HCT116 (cell line): Measurements from ENCODE around the gene NOC2L. TPM values are rescaled to one million over a fixed set of nuclear protein-coding genes. Genes with fewer than 3 reads are reported as not detected.

Experiments
- ATAC-seq: fragments of 200-7000 bp; cut with Tn5 transposase; 2 replicates; pipeline ENCODE4 v1.9.1; 2020; ENCODE audit warnings: mild to moderate bottlenecking, moderate library complexity
- BruUV-seq: library from RNA; stranded (reverse); fragments of 400-500 nt; replicated peaks from 2 replicates; lab custom pipeline; 2021; lab: Mats Ljungman, UMichigan
- CTCF ChIA-PET: fragments of 300-600 bp; sonication (Branson Sonifier 250); formaldehyde crosslinking; loops from one replicate; lab custom pipeline; 2021; ENCODE audit warnings: antibody characterized with exemption; lab: Charles Lee
- POLR2A ChIA-PET: fragments of 300-600, 350-600 bp; sonication (Branson Sonifier 250); formaldehyde crosslinking; loops from one replicate; lab custom pipeline; 2021; ENCODE audit warnings: antibody characterized with exemption; lab: Charles Lee
- RAD21 ChIA-PET, 2 experiments: fragments of 300-600 bp; sonication (Branson Sonifier 250); formaldehyde crosslinking; loops; one replicate each; lab custom pipeline; 2023; ENCODE audit warnings: low total read pairs in 2 of 2; ENCODE audit not compliant: uncharacterized antibody in 2 of 2, unreplicated experiment in 2 of 2, low non-redundant PET in 1 of 2; lab: Charles Lee
- DNase-seq: peaks from one replicate; pipeline ENCODE4 v3.0.0-alpha.2; 2010; ENCODE audit warnings: low read depth, low spot score
- H2AFZ ChIP-seq: fragments of 200-600 bp; shearing (Covaris generic), sonication (generic); 2 replicates; pipeline ENCODE4 v1.6.1; 2017; ENCODE audit warnings: low read depth, mixed run types, mixed read lengths, antibody characterized with exemption, low read length; ENCODE audit not compliant: poor library complexity, severe bottlenecking
- H3K27ac ChIP-seq: 2 replicates; pipeline ENCODE4 v1.5.1; 2012; ENCODE audit warnings: low read depth, low read length
- H3K27me3 ChIP-seq: fragments of 200-600 bp; sonication (generic); 2 replicates; pipeline ENCODE4 v1.6.1; 2016; ENCODE audit warnings: mixed run types, low read length, mixed read lengths; ENCODE audit not compliant: insufficient read depth
- H3K36me3 ChIP-seq, 2 experiments: fragments of 200-500 bp in 1 of 2; fragments of 200-600 bp in 1 of 2; sonication (Bioruptor generic) in 1 of 2; sonication (generic) in 1 of 2; 2 replicates each; pipeline versions ENCODE4 v1.5.1 to v1.6.1; 2014 to 2016; ENCODE audit warnings: low read length in 2 of 2, inconsistent platforms in 1 of 2, mixed read lengths in 1 of 2, mixed run types in 1 of 2; ENCODE audit not compliant: insufficient read depth in 2 of 2, control insufficient read depth in 1 of 2
- H3K4me1 ChIP-seq, 2 experiments: fragments of 200-600 bp in 1 of 2; sonication (generic) in 1 of 2; 2 replicates each; pipeline versions ENCODE4 v1.5.1 to v1.6.1; 2012 to 2017; ENCODE audit warnings: low read length in 2 of 2, inconsistent platforms in 1 of 2, mild to moderate bottlenecking in 1 of 2, mixed read lengths in 1 of 2, mixed run types in 1 of 2, moderate library complexity in 1 of 2; ENCODE audit not compliant: insufficient read depth in 2 of 2, control insufficient read depth in 1 of 2
- H3K4me2 ChIP-seq: fragments of 200-600 bp; sonication (generic); 2 replicates; pipeline ENCODE4 v1.6.1; 2017; ENCODE audit warnings: mixed run types, low read length, mixed read lengths
- H3K4me3 ChIP-seq, 2 experiments: fragments of 200-600 bp in 1 of 2; sonication (generic) in 1 of 2; replicated peaks in 1 of 2; 2 replicates each; pipeline ENCODE4 v1.5.1; 2011 to 2016; ENCODE audit warnings: low read length in 2 of 2, control low read depth in 1 of 2, low read depth in 1 of 2, mild to moderate bottlenecking in 1 of 2, mixed read lengths in 1 of 2, mixed run types in 1 of 2
- H3K79me2 ChIP-seq: fragments of 200-600 bp; sonication (generic); 2 replicates; pipeline ENCODE4 v1.6.1; 2017; ENCODE audit warnings: mild to moderate bottlenecking, mixed run types, low read length, moderate library complexity, mixed read lengths; ENCODE audit not compliant: insufficient read depth
- H3K9ac ChIP-seq: fragments of 200-600 bp; sonication (generic); 2 replicates; pipeline ENCODE4 v1.6.1; 2016; ENCODE audit warnings: low read length, mixed read lengths
- H3K9me2 ChIP-seq: fragments of 200-600 bp; sonication (generic), shearing (Covaris generic); 2 replicates; pipeline ENCODE4 v1.6.1; 2017; ENCODE audit warnings: mixed run types, mild to moderate bottlenecking, moderate library complexity; ENCODE audit not compliant: insufficient read depth
- H3K9me3 ChIP-seq, 2 experiments: fragments of 200-500 bp in 1 of 2; fragments of 200-600 bp in 1 of 2; sonication (Bioruptor generic) in 1 of 2; sonication (generic) in 1 of 2; 2 replicates each; pipeline ENCODE4 v1.6.1; 2014 to 2017; ENCODE audit warnings: low read length in 2 of 2, mixed read lengths in 2 of 2, inconsistent platforms in 1 of 2, low read depth in 1 of 2, mild to moderate bottlenecking in 1 of 2, mixed run types in 1 of 2, moderate library complexity in 1 of 2; ENCODE audit not compliant: control insufficient read depth in 1 of 2, insufficient read depth in 1 of 2
- H4K20me1 ChIP-seq: fragments of 200-600 bp; sonication (generic), shearing (Covaris generic); 2 replicates; pipeline ENCODE4 v1.6.1; 2017; ENCODE audit warnings: mixed run types, mild to moderate bottlenecking, moderate library complexity; ENCODE audit not compliant: insufficient read depth
- CBX3 ChIP-seq: IDR thresholded peaks from 2 replicates; pipeline ENCODE4 v1.6.1; 2012; ENCODE audit warnings: low read depth
- CTCF ChIP-seq, 3 experiments: fragments of 200-600 bp in 1 of 3; sonication (generic) in 1 of 3; IDR thresholded peaks in 2 of 3; conservative IDR thresholded peaks in 1 of 3; 2 replicates each; pipeline ENCODE4 v1.5.1; 2012 to 2017; ENCODE audit warnings: low read depth in 2 of 3, low read length in 2 of 3, antibody characterized with exemption in 1 of 3, borderline replicate concordance in 1 of 3, control low read depth in 1 of 3, mild to moderate bottlenecking in 1 of 3, mixed read lengths in 1 of 3, mixed run types in 1 of 3, moderate library complexity in 1 of 3; ENCODE audit not compliant: insufficient read depth in 1 of 3
- EGR1 ChIP-seq: IDR thresholded peaks from 2 replicates; pipeline ENCODE4 v1.6.1; 2012; ENCODE audit warnings: low read depth
- ELF1 ChIP-seq: IDR thresholded peaks from 2 replicates; pipeline ENCODE4 v1.6.1; 2012; ENCODE audit warnings: low read depth, borderline replicate concordance
- EZH2phosphoT487 ChIP-seq: fragments of 200-600 bp; IDR thresholded peaks from 2 replicates; pipeline ENCODE4 v1.6.1; 2018; ENCODE audit warnings: antibody characterized with exemption, borderline replicate concordance
- FOSL1 ChIP-seq: IDR thresholded peaks from 2 replicates; pipeline ENCODE4 v1.6.1; 2012; ENCODE audit warnings: low read depth
- JUND ChIP-seq: IDR thresholded peaks from 2 replicates; pipeline ENCODE4 v1.6.1; 2012
- MAX ChIP-seq: IDR thresholded peaks from 2 replicates; pipeline ENCODE4 v1.6.1; 2012
- POLR2A ChIP-seq: IDR thresholded peaks from 2 replicates; pipeline ENCODE4 v1.7.0; 2011; ENCODE audit warnings: borderline replicate concordance; ENCODE audit not compliant: insufficient read depth, insufficient read length; ENCODE audit errors: extremely low read depth
- POLR2AphosphoS5 ChIP-seq: IDR thresholded peaks from 2 replicates; pipeline ENCODE4 v1.6.1; 2011; ENCODE audit warnings: mild to moderate bottlenecking, low read depth, low read length, moderate library complexity
- RAD21 ChIP-seq: IDR thresholded peaks from 2 replicates; pipeline ENCODE4 v1.6.1; 2012; ENCODE audit warnings: low read depth, mild to moderate bottlenecking
- REST ChIP-seq: IDR thresholded peaks from 2 replicates; pipeline ENCODE4 v1.6.1; 2012; ENCODE audit warnings: low read depth
- SIN3A ChIP-seq: IDR thresholded peaks from 2 replicates; pipeline ENCODE4 v1.6.1; 2012; ENCODE audit warnings: low read depth
- SP1 ChIP-seq: IDR thresholded peaks from 2 replicates; pipeline ENCODE4 v1.6.1; 2012; ENCODE audit warnings: low read depth
- SRF ChIP-seq: IDR thresholded peaks from 2 replicates; pipeline ENCODE4 v1.6.1; 2012; ENCODE audit warnings: low read depth
- TCF7L2 ChIP-seq: IDR thresholded peaks from 2 replicates; pipeline ENCODE4 v1.7.0; 2011; ENCODE audit warnings: borderline replicate concordance, inconsistent platforms; ENCODE audit not compliant: insufficient read depth, insufficient read length; ENCODE audit errors: extremely low read depth
- YY1 ChIP-seq: IDR thresholded peaks from 2 replicates; pipeline ENCODE4 v1.6.1; 2011; ENCODE audit warnings: low read length, low read depth, moderate library complexity, mild to moderate bottlenecking; ENCODE audit not compliant: insufficient replicate concordance; ENCODE audit errors: extremely low read depth
- ZFX ChIP-seq: fragments of 450-650 bp; IDR thresholded peaks from 2 replicates; pipeline ENCODE4 v1.6.1; 2017
- ZNF274 ChIP-seq: fragments of 200-500 bp; sonication (Bioruptor generic); IDR thresholded peaks from 2 replicates; pipeline ENCODE4 v1.6.1; 2014; ENCODE audit warnings: mild to moderate bottlenecking, low read depth, low read length, inconsistent platforms
- intact Hi-C: fragments of 100-400 bp; cut with micrococcal nuclease; formaldehyde crosslinking; loops from 2 replicates; pipeline ENCODE4 v1.10.0; 2022
- total RNA-seq: library from RNA; stranded (reverse); gene quantifications from one replicate; pipeline ENCODE4 v1.2.1, GENCODE V29; 2021; ENCODE audit not compliant: unreplicated experiment

Gene NOC2L
- total RNA-seq, 1 experiment from 2014 or later, result 260 TPM

- TF ChIP-seq ZFX (no peak), MAX (no peak), JUND (no peak), ELF1 (no peak), SP1 (no peak), SRF (no peak), SIN3A (no peak), POLR2AphosphoS5 (no peak), ZNF274 (no peak), EGR1 (no peak), YY1 (no peak), CBX3 (no peak), FOSL1 (no peak), EZH2phosphoT487 (no peak), RAD21 (no peak), CTCF (IDR thresholded peaks at IDR 0.05 in 2 of 3, conservative IDR thresholded peaks at IDR 0.05 in 1 of 3; ENCODE audit: borderline replicate concordance in 1 of 3, insufficient read depth in 1 of 3, low read depth in 2 of 3, low read length in 2 of 3) (no peak), REST (no peak), POLR2A (no peak), TCF7L2 (no peak)
- ChIA-PET CTCF (interaction anchor here (2.8 kb wide), 1 partner anchor 82 kb away, joined by 18 read pairs; no protein-coding TSS in a partner anchor), POLR2A (no interaction called here), RAD21 (no interaction called here)
- Histone ChIP-seq H3K9ac (no peak within 1 kb of the TSS), H3K36me3 (no peaks in the 10 kb centered on the region), H3K27ac (no peak within 1 kb of the TSS), H3K79me2 (no peaks in the 10 kb centered on the region), H2AFZ (no peak within 1 kb of the TSS), H4K20me1 (no peaks in the 10 kb centered on the region), H3K9me2 (no peaks in the 10 kb centered on the region), H3K4me2 (no peak within 1 kb of the TSS), H3K4me1 (peaks cover 2 to 5% of the 10 kb centered on the region in 2 experiments; a peak in 1 of 4 replicates), H3K9me3 (no peaks in the 10 kb centered on the region), H3K4me3 (no peak within 1 kb of the TSS), H3K27me3 (no peaks in the 10 kb centered on the region)
- intact Hi-C loops, result loop anchor here (5.0 kb wide), 1 partner anchor 80 kb away; no protein-coding TSS in a partner anchor
- no TSS peak for BruUV-seq
- no peak for ATAC-seq
- DNase-seq, result no peak
Observed at GRCh38 chr1:981955-982558, 23.0 kb upstream of the NOC2L start, which contains the start of gene PERM1. Gene PERM1 (minus strand): TSS chr1:982093. CDS start chr1:981029, 1,064 bp downstream.
